GM12891 (cell line): ENCODE data around the gene PRR7.

Experiments used
- PAX5 ChIP-seq: IDR thresholded peaks from 2 replicates; pipeline ENCODE4 v1.6.1; 2011; ENCODE audit warnings: low read length, moderate library complexity, mild to moderate bottlenecking; ENCODE audit not compliant: insufficient read depth, severe bottlenecking
- POLR2A ChIP-seq: IDR thresholded peaks from 2 replicates; pipeline ENCODE4 v1.6.1; 2011; ENCODE audit warnings: low read depth, low read length, control low read depth
- POLR2AphosphoS5 ChIP-seq: IDR thresholded peaks from 2 replicates; pipeline ENCODE4 v1.6.1; 2011; ENCODE audit warnings: low read depth, low read length, control low read depth
- POU2F2 ChIP-seq: IDR thresholded peaks from 2 replicates; pipeline ENCODE4 v1.6.1; 2011; ENCODE audit warnings: low read depth, mild to moderate bottlenecking, control low read depth, low read length, moderate library complexity
- SPI1 ChIP-seq: IDR thresholded peaks from 2 replicates; pipeline ENCODE4 v1.6.1; 2011; ENCODE audit warnings: low read depth, low read length, control low read depth
- TAF1 ChIP-seq: IDR thresholded peaks from 2 replicates; pipeline ENCODE4 v1.6.1; 2011; ENCODE audit warnings: low read depth, low read length, control low read depth

DNA sequence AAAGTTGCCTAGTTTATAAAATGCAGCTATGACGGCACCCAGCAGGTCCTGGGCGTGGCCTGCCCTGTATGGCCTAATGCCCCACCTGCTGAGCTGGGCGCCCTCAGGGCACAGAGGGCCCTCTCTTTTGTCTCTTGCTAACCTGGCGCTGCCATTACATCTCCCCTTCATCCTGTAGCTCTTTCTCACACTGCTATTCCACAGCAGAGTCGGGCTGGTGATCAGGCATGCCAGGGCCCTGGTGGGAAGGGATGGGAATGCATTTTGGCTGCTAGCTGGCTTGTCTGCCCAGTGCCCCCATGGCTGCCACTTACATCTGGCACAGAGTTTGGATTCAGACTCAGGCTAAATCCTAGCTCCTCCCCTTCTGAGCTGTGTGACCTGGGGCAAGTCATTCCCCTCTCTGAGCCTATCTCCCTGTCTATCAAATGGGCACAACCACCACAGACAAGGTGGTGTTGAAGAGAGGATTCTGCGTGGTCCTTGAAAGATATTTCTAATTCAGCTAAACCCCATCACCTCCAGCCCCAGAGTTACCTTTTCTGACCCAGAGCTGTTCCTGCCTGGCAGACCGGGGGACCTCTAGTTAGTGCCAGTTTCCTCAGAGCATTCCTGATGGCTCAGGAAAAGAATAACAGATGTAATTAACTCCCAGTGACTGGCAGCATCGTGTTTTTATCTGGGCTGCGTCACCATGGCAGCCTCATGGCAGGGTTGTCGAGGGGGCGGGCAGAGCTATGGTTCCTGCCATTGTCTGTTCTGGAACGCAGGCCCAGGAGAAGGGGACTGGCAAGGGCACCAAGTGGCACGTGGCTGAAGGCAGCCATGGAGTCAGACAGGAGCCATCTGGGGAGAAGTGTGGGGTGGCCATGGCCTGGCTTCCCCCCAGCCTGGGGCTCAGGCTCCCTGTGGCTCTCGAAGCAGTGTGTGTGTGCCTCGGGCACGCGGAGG is 6.3 kb downstream of the PRR7 start:
- 0 out of 2 replicates have a peak, but pooled peaks have one; percentile 21 for TF ChIP-seq POLR2AphosphoS5
- no peak for TF ChIP-seq POLR2A
- TF ChIP-seq TAF1, result no peak
- no peak for TF ChIP-seq SPI1
- no peak for TF ChIP-seq PAX5
- TF ChIP-seq POU2F2, result no peak
